CD4-positive, alpha-beta T cell treated with Interleukin-4 for 1 hour (primary cell): Measurements from ENCODE around the gene LRRN2.
"Not testable (repeated sequence)": the region's sequence is repeated elsewhere in the genome, so short reads cannot be mapped to it uniquely, and the experiment has no call there.

ENCODE experiments used
- DNase-seq, 2 donors: peaks; one replicate each; pipeline ENCODE4 v3.0.0-alpha.2; 2020 to 2022

Gene LRRN2

GRCh38 chr1:204571631-204572030, 113.9 kb downstream of the LRRN2 start:
- no peak for DNase-seq

GRCh38 chr1:204571128-204571527, 114.4 kb downstream of the LRRN2 start:
- DNase-seq = no peak

GRCh38 chr1:204570021-204570420, 115.5 kb downstream of the LRRN2 start:
- DNase-seq = not testable (repeated sequence)

DNA sequence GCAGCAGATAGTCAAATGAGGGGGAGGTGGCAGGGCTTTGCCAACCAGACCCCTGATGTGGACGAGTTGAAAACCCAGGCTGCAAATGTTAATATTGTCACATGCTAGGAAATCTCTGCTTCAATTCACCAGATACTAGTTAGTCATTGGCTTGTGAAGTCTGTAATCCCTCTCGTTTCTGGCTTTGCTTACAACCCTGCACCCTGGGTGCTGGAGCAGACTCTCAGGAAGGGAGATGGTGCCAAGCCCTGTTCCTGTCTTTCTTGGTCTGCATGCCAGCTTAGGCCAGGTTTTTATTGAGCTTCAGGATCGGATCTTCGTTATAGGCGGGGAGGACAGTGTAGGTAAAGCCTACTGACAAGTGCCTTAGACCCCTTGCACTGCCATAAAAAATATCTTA, 116.1 kb downstream of the LRRN2 start:
- DNase-seq = no peak

GRCh38 chr1:204568576-204569315, 116.8 kb downstream of the LRRN2 start:
- no peak for DNase-seq
